Measurements from ENCODE around the gene CARD6. TPM values are rescaled to one million over a fixed set of nuclear protein-coding genes. Genes with fewer than 3 reads are reported as not detected.

Gene CARD6
- total and polyA plus RNA-seq, 9 of the 15 experiments (the other 6 are each of a cell fraction or from before 2014, with no cell fraction given), result 3.5 to 8.3 (median 5.9) TPM

- TF ChIP-seq STAT6 (CRISPR knock-in tag; IDR thresholded peaks at IDR 0.05), result no peak
- TF ChIP-seq CEBPG (CRISPR knock-in tag; IDR thresholded peaks at IDR 0.05), result no peak
- TF ChIP-seq CEBPG (tag; conservative IDR thresholded peaks at IDR 0.05 in 1 of 2, IDR thresholded peaks at IDR 0.05 in 1 of 2), result peak; percentile 49 to 52
- no peak for TF ChIP-seq SAFB2 (IDR thresholded peaks at IDR 0.05; ENCODE audit: borderline replicate concordance, low read depth, low read length, severe bottlenecking)
- TF ChIP-seq RCOR1 (IDR thresholded peaks at IDR 0.05; ENCODE audit: borderline replicate concordance in 1 of 2, low read depth in 2 of 2, low read length in 2 of 2), result 0 out of 4 replicates have a peak, but pooled peaks of 1 of the 2 experiments have one; percentile 3
- 0 out of 2 replicates have a peak, but pooled peaks have one; percentile 35 for TF ChIP-seq MXI1 (IDR thresholded peaks at IDR 0.05; ENCODE audit: low read depth, low read length)
- peak; percentile 65 for TF ChIP-seq MAFK (IDR thresholded peaks at IDR 0.05; ENCODE audit: low read length)
- TF ChIP-seq SMARCA4 (IDR thresholded peaks at IDR 0.05), result peak; percentile 58
- TF ChIP-seq TEAD4 (IDR thresholded peaks at IDR 0.05; ENCODE audit: low read length), result peak; percentile 11; the same call in 1 of the 2 replicates
- no peak for TF ChIP-seq TEAD4 (CRISPR knock-in tag; IDR thresholded peaks at IDR 0.05; ENCODE audit: borderline replicate concordance)
- peak; percentile 35; the same call in 1 of the 2 replicates for TF ChIP-seq MGA (IDR thresholded peaks at IDR 0.05)
- TF ChIP-seq SMARCC2 (IDR thresholded peaks at IDR 0.05; ENCODE audit: low read depth), result 0 out of 2 replicates have a peak, but pooled peaks have one; percentile 31
- peak; percentile 60; the same call in 1 of the 2 replicates for TF ChIP-seq BRD4 (IDR thresholded peaks at IDR 0.05)
- TF ChIP-seq DPF2 (IDR thresholded peaks at IDR 0.05), result peak; percentile 63
- peak; percentile 53 for TF ChIP-seq SUPT5H (IDR thresholded peaks at IDR 0.05)
These were observed at the start of gene CARD6 (continued) for GRCh38 chr5:40841068-40841805.
